Measurements from ENCODE around the gene AP5S1.

The AP5S1 gene

DNA sequence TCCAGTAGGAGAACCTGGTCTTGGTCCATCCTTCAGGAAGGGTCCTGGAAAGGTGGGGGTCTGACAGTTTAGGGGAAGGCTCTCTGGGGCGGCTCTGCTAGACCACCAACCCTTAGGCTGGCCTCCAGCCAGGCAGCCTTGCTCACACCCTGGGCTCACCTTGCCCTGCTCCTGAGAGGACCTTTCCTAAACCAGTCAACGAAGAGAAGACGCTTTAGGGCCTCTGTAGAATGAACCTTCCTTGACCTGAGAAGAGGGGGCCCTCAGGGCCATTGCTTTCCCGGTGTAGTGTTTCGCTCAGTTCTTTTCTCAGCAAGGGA, 23.2 kb upstream of the AP5S1 start:
- no peak overlapping the region for H2BK5ac ChIP-seq (ENCODE audit: low read depth, low read length, poor library complexity, severe bottlenecking)
- peak overlapping the region; percentile 92 for H3K9ac ChIP-seq (ENCODE audit: low read length)
- peak overlapping the region; percentile 44 to 85 for H2BK12ac ChIP-seq (ENCODE audit: low read length in 2 of 2)
- H3K4me1 ChIP-seq (ENCODE audit: control insufficient read depth, insufficient read depth, low read depth, low read length) = peaks cover 37% of the 10 kb centered on the region
- H3K79me1 ChIP-seq (replicated peaks; ENCODE audit: low read length, poor library complexity, severe bottlenecking) = peaks cover 30% of the 10 kb centered on the region
- WGBS = 80% methylated on average over 5 of the region's 5 CpGs
- H3K27me3 ChIP-seq (ENCODE audit: control insufficient read depth in 1 of 2, insufficient read depth in 1 of 2, low read length in 2 of 2) = no peaks in the 10 kb centered on the region
- H3K4me2 ChIP-seq (ENCODE audit: low read length, poor library complexity, severe bottlenecking) = no peak overlapping the region
- no peak overlapping the region for H2AFZ ChIP-seq (ENCODE audit: low read depth, low read length)
- H2AK5ac ChIP-seq (ENCODE audit: low read length, severe bottlenecking) = no peak overlapping the region
- peak overlapping the region in 1 of 2 experiments; percentile 68 for H3K18ac ChIP-seq (ENCODE audit: low read depth in 1 of 2, low read length in 2 of 2)
- no peak overlapping the region for H3K27ac ChIP-seq (ENCODE audit: low read length, poor library complexity, severe bottlenecking)
- H3K23ac ChIP-seq (ENCODE audit: low read length in 2 of 2) = peak overlapping the region in 1 of 2 experiments; percentile 83
- DNase-seq = no peak
- no peak overlapping the region for H2BK120ac ChIP-seq (ENCODE audit: low read depth, low read length)
- H3K4ac ChIP-seq (ENCODE audit: low read depth in 1 of 2, low read length in 2 of 2) = peak overlapping the region; percentile 9 to 91
- no peak overlapping the region for H2BK15ac ChIP-seq (ENCODE audit: low read depth, poor library complexity, severe bottlenecking)
- no peaks in the 10 kb centered on the region for H3K9me3 ChIP-seq (ENCODE audit: control insufficient read depth, low read length)
- H4K91ac ChIP-seq (ENCODE audit: low read length) = no peak overlapping the region
- H3K36me3 ChIP-seq (ENCODE audit: control insufficient read depth in 1 of 2, insufficient read depth in 2 of 2, low read depth in 1 of 2, low read length in 2 of 2) = peaks cover 34 to 48% of the 10 kb centered on the region in 2 experiments
- H4K8ac ChIP-seq (ENCODE audit: low read length) = no peak overlapping the region
- H3K14ac ChIP-seq (ENCODE audit: low read length in 2 of 2) = peak overlapping the region in 1 of 2 experiments; percentile 84
- H3K4me3 ChIP-seq (ENCODE audit: insufficient read depth in 1 of 2, low read depth in 1 of 2, low read length in 2 of 2) = peak overlapping the region in 1 of 2 experiments; percentile 97

GRCh38 chr20:3797592-3798372, 22.6 kb upstream of the AP5S1 start:
- Histone ChIP-seq H2BK120ac (ENCODE audit: low read depth, low read length) (peak overlapping the region; percentile 80), H3K79me1 (replicated peaks; ENCODE audit: low read length, poor library complexity, severe bottlenecking) (peaks cover 30% of the 10 kb centered on the region), H4K91ac (ENCODE audit: low read length) (peak overlapping the region; percentile 44)

DNA sequence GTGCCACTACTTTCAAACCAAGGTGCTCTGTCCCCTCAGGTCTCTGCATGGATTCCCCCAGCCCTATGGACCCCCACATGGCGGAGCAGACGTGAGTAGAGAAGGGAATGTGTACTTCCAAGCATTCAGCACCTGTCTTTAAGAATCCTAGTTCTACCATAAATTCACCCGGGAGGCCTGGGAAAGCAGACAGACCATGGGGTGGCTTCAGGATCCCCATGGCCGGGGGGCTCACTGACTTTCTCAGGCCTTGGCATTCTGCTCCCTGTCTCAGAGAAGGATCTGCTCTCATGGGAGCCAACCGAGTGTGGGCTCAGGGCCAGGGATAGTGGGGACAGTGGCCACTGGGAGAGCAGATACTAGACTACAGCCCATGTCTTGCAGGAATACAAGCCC, 22.0 kb upstream of the AP5S1 start:
- no peak overlapping the region for H3K27ac ChIP-seq (ENCODE audit: low read length, poor library complexity, severe bottlenecking)
- H3K4me2 ChIP-seq (ENCODE audit: low read length, poor library complexity, severe bottlenecking) = no peak overlapping the region
- H3K79me1 ChIP-seq (replicated peaks; ENCODE audit: low read length, poor library complexity, severe bottlenecking) = peaks cover 30% of the 10 kb centered on the region
- no peak overlapping the region for H2BK120ac ChIP-seq (ENCODE audit: low read depth, low read length)
- peak overlapping the region in 1 of 2 experiments; percentile 11 for H3K4ac ChIP-seq (ENCODE audit: low read depth in 1 of 2, low read length in 2 of 2)
- peaks cover 45 to 60% of the 10 kb centered on the region in 2 experiments for H3K36me3 ChIP-seq (ENCODE audit: control insufficient read depth in 1 of 2, insufficient read depth in 2 of 2, low read depth in 1 of 2, low read length in 2 of 2)
- H3K14ac ChIP-seq (ENCODE audit: low read length in 2 of 2) = peak overlapping the region in 1 of 2 experiments; percentile 49
- no peak overlapping the region for H2BK15ac ChIP-seq (ENCODE audit: low read depth, poor library complexity, severe bottlenecking)
- H3K9ac ChIP-seq (ENCODE audit: low read length) = peak overlapping the region; percentile 92
- H2BK12ac ChIP-seq (ENCODE audit: low read length in 2 of 2) = peak overlapping the region in 1 of 2 experiments; percentile 76
- no peak overlapping the region for H2BK5ac ChIP-seq (ENCODE audit: low read depth, low read length, poor library complexity, severe bottlenecking)
- no peak overlapping the region for H4K91ac ChIP-seq (ENCODE audit: low read length)
- H3K9me3 ChIP-seq (ENCODE audit: control insufficient read depth, low read length) = no peaks in the 10 kb centered on the region
- peak overlapping the region; percentile 31 for H4K8ac ChIP-seq (ENCODE audit: low read length)
- no peak overlapping the region for H2AK5ac ChIP-seq (ENCODE audit: low read length, severe bottlenecking)
- peak overlapping the region in 1 of 2 experiments; percentile 78 for H3K18ac ChIP-seq (ENCODE audit: low read depth in 1 of 2, low read length in 2 of 2)
- H3K4me1 ChIP-seq (ENCODE audit: control insufficient read depth, insufficient read depth, low read depth, low read length) = peaks cover 37% of the 10 kb centered on the region
- no peak overlapping the region for H2AFZ ChIP-seq (ENCODE audit: low read depth, low read length)
- H3K23ac ChIP-seq (ENCODE audit: low read length in 2 of 2) = no peak overlapping the region
- H3K27me3 ChIP-seq (ENCODE audit: control insufficient read depth in 1 of 2, insufficient read depth in 1 of 2, low read length in 2 of 2) = no peaks in the 10 kb centered on the region
- no peak for DNase-seq
- 87% methylated on average over 5 of the region's 5 CpGs for WGBS
- H3K4me3 ChIP-seq (ENCODE audit: insufficient read depth in 1 of 2, low read depth in 1 of 2, low read length in 2 of 2) = peak overlapping the region in 1 of 2 experiments; percentile 97

More at GRCh38 chr20:3797592-3798372, 22.6 kb upstream of the AP5S1 start:
- no peak overlapping the region for H4K8ac ChIP-seq (ENCODE audit: low read length)
- H3K36me3 ChIP-seq (ENCODE audit: control insufficient read depth in 1 of 2, insufficient read depth in 2 of 2, low read depth in 1 of 2, low read length in 2 of 2) = peaks cover 39 to 54% of the 10 kb centered on the region in 2 experiments
- H3K9ac ChIP-seq (ENCODE audit: low read length) = peak overlapping the region; percentile 92
- H3K23ac ChIP-seq (ENCODE audit: low read length in 2 of 2) = peak overlapping the region in 1 of 2 experiments; percentile 83
- H3K4me3 ChIP-seq (ENCODE audit: insufficient read depth in 1 of 2, low read depth in 1 of 2, low read length in 2 of 2) = peak overlapping the region in 1 of 2 experiments; percentile 97
- 70% methylated on average over 18 of the region's 19 CpGs for whole genome bisulfite sequencing
- H2AFZ ChIP-seq (ENCODE audit: low read depth, low read length) = no peak overlapping the region
- H3K14ac ChIP-seq (ENCODE audit: low read length in 2 of 2) = peak overlapping the region in 1 of 2 experiments; percentile 84
- peak overlapping the region in 1 of 2 experiments; percentile 85 for H2BK12ac ChIP-seq (ENCODE audit: low read length in 2 of 2)
- H3K27me3 ChIP-seq (ENCODE audit: control insufficient read depth in 1 of 2, insufficient read depth in 1 of 2, low read length in 2 of 2) = no peaks in the 10 kb centered on the region
- H2BK5ac ChIP-seq (ENCODE audit: low read depth, low read length, poor library complexity, severe bottlenecking) = no peak overlapping the region
- peak overlapping the region; percentile 96 for H2BK15ac ChIP-seq (ENCODE audit: low read depth, poor library complexity, severe bottlenecking)
- peak overlapping the region; percentile 9 to 91 for H3K4ac ChIP-seq (ENCODE audit: low read depth in 1 of 2, low read length in 2 of 2)
- H3K4me1 ChIP-seq (ENCODE audit: control insufficient read depth, insufficient read depth, low read depth, low read length) = peaks cover 37% of the 10 kb centered on the region
- no peak overlapping the region for H3K4me2 ChIP-seq (ENCODE audit: low read length, poor library complexity, severe bottlenecking)
- no peaks in the 10 kb centered on the region for H3K9me3 ChIP-seq (ENCODE audit: control insufficient read depth, low read length)
- H3K27ac ChIP-seq (ENCODE audit: low read length, poor library complexity, severe bottlenecking) = no peak overlapping the region
- H3K18ac ChIP-seq (ENCODE audit: low read depth in 1 of 2, low read length in 2 of 2) = peak overlapping the region; percentile 58 to 68
- peak; percentile 80 for DNase-seq
- peak overlapping the region; percentile 27 for H2AK5ac ChIP-seq (ENCODE audit: low read length, severe bottlenecking)

DNA sequence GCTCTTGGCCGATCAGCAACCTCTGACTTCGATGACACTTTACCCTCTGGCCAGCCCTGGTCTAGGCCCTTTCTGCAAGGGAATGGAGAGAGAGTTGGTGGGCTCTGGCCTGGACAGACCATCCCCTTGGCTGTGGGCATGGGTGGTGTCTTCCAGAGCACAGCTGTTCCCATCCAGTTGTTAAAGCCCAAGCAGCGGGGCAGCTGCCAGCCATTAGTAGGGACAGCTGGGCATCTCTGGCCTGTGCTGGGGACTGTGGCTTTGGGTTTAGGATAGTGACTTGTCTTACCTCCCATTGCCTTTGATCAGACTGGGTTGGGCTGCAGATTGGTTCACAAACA, 21.5 kb upstream of the AP5S1 start:
- Histone ChIP-seq H3K79me1 (replicated peaks; ENCODE audit: low read length, poor library complexity, severe bottlenecking) (peaks cover 30% of the 10 kb centered on the region), H3K4ac (ENCODE audit: low read depth in 1 of 2, low read length in 2 of 2) (peak overlapping the region in 1 of 2 experiments; percentile 32), H3K9ac (ENCODE audit: low read length) (peak overlapping the region; percentile 92), H3K9me3 (ENCODE audit: control insufficient read depth, low read length) (no peaks in the 10 kb centered on the region), H3K4me3 (ENCODE audit: insufficient read depth in 1 of 2, low read depth in 1 of 2, low read length in 2 of 2) (peak overlapping the region in 1 of 2 experiments; percentile 97), H4K91ac (ENCODE audit: low read length) (peak overlapping the region; percentile 23), H2BK120ac (ENCODE audit: low read depth, low read length) (no peak overlapping the region), H3K27ac (ENCODE audit: low read length, poor library complexity, severe bottlenecking) (no peak overlapping the region), H2AFZ (ENCODE audit: low read depth, low read length) (no peak overlapping the region), H2BK15ac (ENCODE audit: low read depth, poor library complexity, severe bottlenecking) (peak overlapping the region; percentile 65), H3K27me3 (ENCODE audit: control insufficient read depth in 1 of 2, insufficient read depth in 1 of 2, low read length in 2 of 2) (no peaks in the 10 kb centered on the region), H3K4me2 (ENCODE audit: low read length, poor library complexity, severe bottlenecking) (no peak overlapping the region), H2BK12ac (ENCODE audit: low read length in 2 of 2) (peak overlapping the region in 1 of 2 experiments; percentile 94), H2AK5ac (ENCODE audit: low read length, severe bottlenecking) (peak overlapping the region; percentile 59), H3K23ac (ENCODE audit: low read length in 2 of 2) (peak overlapping the region in 1 of 2 experiments; percentile 47), H3K4me1 (ENCODE audit: control insufficient read depth, insufficient read depth, low read depth, low read length) (peaks cover 37% of the 10 kb centered on the region), H3K18ac (ENCODE audit: low read depth in 1 of 2, low read length in 2 of 2) (peak overlapping the region; percentile 16 to 54), H2BK5ac (ENCODE audit: low read depth, low read length, poor library complexity, severe bottlenecking) (no peak overlapping the region), H3K36me3 (ENCODE audit: control insufficient read depth in 1 of 2, insufficient read depth in 2 of 2, low read depth in 1 of 2, low read length in 2 of 2) (peaks cover 50 to 65% of the 10 kb centered on the region in 2 experiments), H4K8ac (ENCODE audit: low read length) (peak overlapping the region; percentile 39), H3K14ac (ENCODE audit: low read length in 2 of 2) (peak overlapping the region in 1 of 2 experiments; percentile 12)
- 100% methylated on average over 3 of the region's 3 CpGs for WGBS
- no peak for DNase-seq
